IMR-90 (cell line): Measurements from ENCODE around the gene C11orf98. TPM values are rescaled to one million over a fixed set of nuclear protein-coding genes. Genes with fewer than 3 reads are reported as not detected.

Source experiments
- ATAC-seq: fragments of 200-7000 bp; cut with Tn5 transposase; 2 replicates; pipeline ENCODE4 v1.9.1; 2020; ENCODE audit warnings: low read depth, mild to moderate bottlenecking, moderate library complexity
- BruUV-seq: library from RNA; stranded (reverse); fragments of 400-500 nt; replicated peaks from 2 replicates; lab custom pipeline; 2021; lab: Mats Ljungman, UMichigan
- CTCF ChIA-PET: fragments of 300-600 bp; formaldehyde crosslinking; extraction: SDS; loops from one replicate; lab custom pipeline; 2021; ENCODE audit warnings: antibody characterized with exemption; lab: Yijun Ruan, JAX
- POLR2A ChIA-PET: fragments of 300-600 bp; sonication (Branson Sonifier 250); formaldehyde crosslinking; loops from one replicate; lab custom pipeline; 2022; ENCODE audit warnings: antibody characterized with exemption; ENCODE audit not compliant: unreplicated experiment; lab: Charles Lee
- DNase-seq: peaks from one replicate; pipeline ENCODE4 v3.0.0; 2013
- H2AFZ ChIP-seq: replicated peaks from 2 replicates; pipeline ENCODE3; 2013; ENCODE audit warnings: low read length, mild to moderate bottlenecking; ENCODE audit not compliant: poor library complexity
- H2AK5ac ChIP-seq: 2 replicates; pipeline ENCODE4 v1.6.1; 2013; ENCODE audit warnings: low read depth, low read length, inconsistent platforms
- H2AK9ac ChIP-seq: replicated peaks from 2 replicates; pipeline ENCODE3; 2013; ENCODE audit warnings: mild to moderate bottlenecking, low read depth, low read length, moderate library complexity; ENCODE audit not compliant: poor library complexity
- H2BK120ac ChIP-seq: 2 replicates; pipeline ENCODE4 v1.6.1; 2013; ENCODE audit warnings: low read depth, low read length, inconsistent platforms
- H2BK15ac ChIP-seq: 3 replicates; pipeline ENCODE4 v1.6.1; 2013; ENCODE audit warnings: low read depth, low read length, inconsistent platforms
- H2BK20ac ChIP-seq: 2 replicates; pipeline ENCODE4 v1.6.1; 2013; ENCODE audit warnings: low read depth, mild to moderate bottlenecking, inconsistent platforms, low read length, moderate library complexity
- H2BK5ac ChIP-seq: 2 replicates; pipeline ENCODE4 v1.6.1; 2013; ENCODE audit warnings: mild to moderate bottlenecking, low read depth, low read length, inconsistent platforms; ENCODE audit not compliant: poor library complexity, severe bottlenecking
- H3K14ac ChIP-seq: replicated peaks from 2 replicates; pipeline ENCODE4 v1.6.1; 2013; ENCODE audit warnings: low read depth, low read length, inconsistent platforms
- H3K18ac ChIP-seq: 2 replicates; pipeline ENCODE4 v1.6.1; 2013; ENCODE audit warnings: low read depth, low read length, control low read depth
- H3K23ac ChIP-seq: 2 replicates; pipeline ENCODE4 v1.6.1; 2013; ENCODE audit warnings: low read depth, low read length, inconsistent platforms
- H3K27ac ChIP-seq: 2 replicates; pipeline ENCODE4 v1.5.1; 2013; ENCODE audit warnings: mild to moderate bottlenecking, control low read depth, low read length; ENCODE audit not compliant: insufficient read depth
- H3K27me3 ChIP-seq: 2 replicates; pipeline ENCODE4 v1.6.1; 2013; ENCODE audit warnings: low read length; ENCODE audit not compliant: control insufficient read depth, insufficient read depth
- H3K36me3 ChIP-seq: 2 replicates; pipeline ENCODE4 v1.6.1; 2013; ENCODE audit warnings: low read length, mixed read lengths; ENCODE audit not compliant: control insufficient read depth, insufficient read depth
- H3K4ac ChIP-seq: 2 replicates; pipeline ENCODE4 v1.6.1; 2013; ENCODE audit warnings: low read depth, low read length, inconsistent platforms
- H3K4me1 ChIP-seq: 2 replicates; pipeline ENCODE4 v1.6.1; 2013; ENCODE audit warnings: low read length, mixed read lengths; ENCODE audit not compliant: control insufficient read depth, insufficient read depth
- H3K4me2 ChIP-seq: 2 replicates; pipeline ENCODE4 v1.6.1; 2013; ENCODE audit warnings: low read depth, mild to moderate bottlenecking, control low read depth, low read length, moderate library complexity
- H3K4me3 ChIP-seq: 2 replicates; pipeline ENCODE4 v1.5.1; 2013; ENCODE audit warnings: low read depth, mild to moderate bottlenecking, control low read depth, low read length, moderate library complexity; ENCODE audit not compliant: insufficient read depth
- H3K56ac ChIP-seq: 2 replicates; pipeline ENCODE4 v1.6.1; 2013; ENCODE audit warnings: low read length, inconsistent platforms; ENCODE audit not compliant: insufficient read depth; ENCODE audit errors: extremely low read depth
- H3K79me1 ChIP-seq, 2 experiments: 2 replicates each; pipeline ENCODE4 v1.6.1; 2013; ENCODE audit warnings: low read length in 2 of 2, inconsistent platforms in 1 of 2, low read depth in 1 of 2
- H3K9ac ChIP-seq: 2 replicates; pipeline ENCODE4 v1.6.1; 2013; ENCODE audit warnings: low read depth, low read length, control low read depth
- H3K9me1 ChIP-seq: 2 replicates; pipeline ENCODE4 v1.6.1; 2013; ENCODE audit warnings: low read length, inconsistent platforms; ENCODE audit not compliant: insufficient read depth
- H3K9me3 ChIP-seq: 2 replicates; pipeline ENCODE4 v1.6.1; 2013; ENCODE audit warnings: low read length; ENCODE audit not compliant: control insufficient read depth, insufficient read depth
- H4K20me1 ChIP-seq: 2 replicates; pipeline ENCODE4 v1.6.1; 2013; ENCODE audit warnings: low read length, inconsistent platforms; ENCODE audit not compliant: insufficient read depth
- H4K5ac ChIP-seq: 2 replicates; pipeline ENCODE4 v1.6.1; 2013; ENCODE audit warnings: mild to moderate bottlenecking, low read depth, low read length, control low read depth
- H4K8ac ChIP-seq, 2 experiments: 2 replicates each; pipeline ENCODE4 v1.6.1; 2013; ENCODE audit warnings: low read depth in 2 of 2, low read length in 2 of 2, control low read depth in 1 of 2, inconsistent platforms in 1 of 2
- H4K91ac ChIP-seq: 2 replicates; pipeline ENCODE4 v1.6.1; 2013; ENCODE audit warnings: low read depth, low read length, inconsistent platforms; ENCODE audit not compliant: insufficient read depth
- MAFK ChIP-seq: IDR thresholded peaks from 2 replicates; pipeline ENCODE4 v1.6.1; 2012; ENCODE audit warnings: low read depth, low read length, improper control_type of control experiment
- MAZ ChIP-seq: IDR thresholded peaks from 2 replicates; pipeline ENCODE4 v1.6.1; 2012; ENCODE audit warnings: low read depth, mild to moderate bottlenecking, low read length, improper control_type of control experiment, moderate library complexity, borderline replicate concordance
- MXI1 ChIP-seq: IDR thresholded peaks from 2 replicates; pipeline ENCODE4 v1.6.1; 2012; ENCODE audit warnings: low read depth, mild to moderate bottlenecking, low read length, moderate library complexity, borderline replicate concordance
- NFE2L2 ChIP-seq: fragments of 150-350 bp; IDR thresholded peaks from 2 replicates; pipeline ENCODE4 v1.6.1; 2016; ENCODE audit warnings: low read depth, mild to moderate bottlenecking, low read length
- POLR2A ChIP-seq: IDR thresholded peaks from 2 replicates; pipeline ENCODE4 v1.6.1; 2012; ENCODE audit warnings: mild to moderate bottlenecking, low read depth, low read length
- RAD21 ChIP-seq: IDR thresholded peaks from 2 replicates; pipeline ENCODE4 v1.6.1; 2012; ENCODE audit warnings: low read length, improper control_type of control experiment
- RCOR1 ChIP-seq: IDR thresholded peaks from 2 replicates; pipeline ENCODE4 v1.6.1; 2012; ENCODE audit warnings: mild to moderate bottlenecking, low read length, improper control_type of control experiment; ENCODE audit not compliant: insufficient replicate concordance
- SMC3 ChIP-seq: fragments of 150-350 bp; IDR thresholded peaks from 2 replicates; pipeline ENCODE4 v1.6.1; 2016; ENCODE audit warnings: low read depth, mild to moderate bottlenecking, antibody characterized with exemption, low read length, moderate library complexity
- USF2 ChIP-seq: fragments of 150-350 bp; IDR thresholded peaks from 2 replicates; pipeline ENCODE4 v1.6.1; 2017; ENCODE audit warnings: mild to moderate bottlenecking, antibody characterized with exemption, low read length, low read depth
- WGBS, 2 experiments: methylation state at CpG; one replicate each; pipeline versions ENCODE4 v1.1.5 to v1.1.7; 2013; ENCODE audit warnings: missing lambda C conversion rate in 2 of 2; ENCODE audit not compliant: insufficient read length in 1 of 2; ENCODE audit errors: extremely low coverage in 2 of 2; 5-methylcytosine and 5-hydroxymethylcytosine counted together
- dilution Hi-C: fragments of 300-500 bp; cut with HindIII; formaldehyde crosslinking; loops from one replicate; pipeline ENCODE4 v1.14.3; 2018; ENCODE audit warnings: low sequenced_read_pairs; ENCODE audit not compliant: unreplicated experiment
- in situ Hi-C: fragments of 300-500 bp; cut with MboI; formaldehyde crosslinking; loops from 3 replicates; pipeline ENCODE4 v1.14.3; 2019; ENCODE audit warnings: low sequenced_read_pairs, inconsistent platforms, mixed read lengths
- intact Hi-C: fragments of 100-400 bp; cut with micrococcal nuclease; formaldehyde crosslinking; loops from 2 replicates; pipeline ENCODE4 v1.10.0; 2022
- polyA plus RNA-seq, 3 experiments: library from polyadenylated mRNA; depleted of rRNA; stranded (reverse); fragments of >200 nt; gene quantifications; 2 replicates each; pipeline ENCODE4 v1.2.3, GENCODE V29; 2012; ENCODE audit warnings: low replicate concordance in 1 of 3
- total RNA-seq: library from RNA; depleted of rRNA; stranded (reverse); fragments of >200 nt; gene quantifications from 2 replicates; pipeline ENCODE4 v1.2.3, GENCODE V29; 2012

C11orf98 gene
- total and polyA plus RNA-seq, 2 of the 4 experiments (the other 2 are of a cell fraction): 41.2 to 62.3 TPM

GRCh38 chr11:62669420-62670161 lies 4.6 kb upstream of the C11orf98 start (continued):
- no peak for TF ChIP-seq MXI1

GRCh38 chr11:62667460-62667859 lies 2.5 kb upstream of the C11orf98 start:
- H3K79me1 ChIP-seq: peaks cover 36 to 71% of the 10 kb centered on the region in 2 experiments
- no peak overlapping the region for H2BK5ac ChIP-seq
- no peak overlapping the region for H2AK5ac ChIP-seq
- no peaks in the 10 kb centered on the region for H3K9me3 ChIP-seq
- no peak overlapping the region for H4K91ac ChIP-seq
- H3K23ac ChIP-seq: peak overlapping the region; percentile 89; the same call in 1 of the 2 replicates
- H2BK20ac ChIP-seq: no peak overlapping the region
- DNase-seq (no peak), ATAC-seq (no peak)
- CTCF ChIA-PET: interaction anchor here (0.6 to 0.8 kb wide), 2 partner anchors 23 to 273 kb away, joined by 3 read pairs; no protein-coding TSS in a partner anchor
- H3K18ac ChIP-seq: no peak overlapping the region
- H3K4me3 ChIP-seq: no peak overlapping the region
- no peak overlapping the region for H3K9ac ChIP-seq
- H3K27ac ChIP-seq: no peak overlapping the region
- no peak overlapping the region for H2BK15ac ChIP-seq
- H2BK120ac ChIP-seq: no peak overlapping the region
- H3K56ac ChIP-seq: no peak overlapping the region
- H3K36me3 ChIP-seq: peaks cover 15% of the 10 kb centered on the region
- peak overlapping the region in 1 of 2 experiments; percentile 7; a peak in 1 of 4 replicates for H4K8ac ChIP-seq
- intact Hi-C loops (no loop called here), in situ Hi-C loops (no loop called here), dilution Hi-C loops (no loop called here)
- no CpG with 5 or more reads among the region's 2 CpGs for WGBS, 2 experiments
- H3K4ac ChIP-seq: no peak overlapping the region; the same call in 1 of the 2 replicates
- H3K4me2 ChIP-seq: no peak overlapping the region
- no peak overlapping the region for H2AK9ac ChIP-seq
- no peaks in the 10 kb centered on the region for H3K27me3 ChIP-seq
- no peak overlapping the region for H2AFZ ChIP-seq
- peaks cover 8% of the 10 kb centered on the region for H3K4me1 ChIP-seq
- peaks cover 18% of the 10 kb centered on the region for H4K20me1 ChIP-seq
- TF ChIP-seq SMC3 (no peak), NFE2L2 (no peak), MAFK (no peak), POLR2A (no peak), RAD21 (no peak), MXI1 (no peak), MAZ (no peak), RCOR1 (no peak), USF2 (no peak)
- BruUV-seq: no TSS peak
- peak overlapping the region; percentile 95 for H3K14ac ChIP-seq
- POLR2A ChIA-PET: interaction anchor here (0.6 kb wide), 1 partner anchor 105 kb away, joined by 13 read pairs; no protein-coding TSS in a partner anchor
- peaks cover 9% of the 10 kb centered on the region for H3K9me1 ChIP-seq
- H4K5ac ChIP-seq: no peak overlapping the region
